Measurements from ENCODE around the gene IFNGR1. TPM values are rescaled to one million over a fixed set of nuclear protein-coding genes. Genes with fewer than 3 reads are reported as not detected.

Gene IFNGR1
- total and polyA plus RNA-seq, 2 of the 13 experiments (the other 11 are each of a cell fraction or from before 2014, with no cell fraction given) = 82.8 to 87.8 TPM

- Histone ChIP-seq H4K20me1 (ENCODE audit: insufficient read depth, low read length) (no peaks in the 10 kb centered on the region), H3K27me3 (ENCODE audit: control insufficient read depth in 1 of 2, insufficient read depth in 2 of 2, low read length in 2 of 2) (no peaks in the 10 kb centered on the region), H3K4me3 (replicated peaks in 1 of 3; ENCODE audit: insufficient read depth in 1 of 3, low read depth in 2 of 3, low read length in 3 of 3) (no peak overlapping the region), H3K9ac (ENCODE audit: insufficient read depth, low read depth, low read length) (no peak overlapping the region), H3K79me2 (ENCODE audit: insufficient read depth, low read length) (peaks cover 16% of the 10 kb centered on the region), H3K9me3 (ENCODE audit: low read length) (peaks cover 2% of the 10 kb centered on the region), H3K4me1 (ENCODE audit: insufficient read depth, low read length) (no peaks in the 10 kb centered on the region), H2AFZ (ENCODE audit: low read length) (no peak overlapping the region), H3K36me3 (replicated peaks in 1 of 2; ENCODE audit: control insufficient read depth in 1 of 2, insufficient read depth in 2 of 2, low read length in 2 of 2) (peaks cover 20 to 74% of the 10 kb centered on the region in 2 experiments), H3K4me2 (ENCODE audit: low read depth, low read length) (no peak overlapping the region), H3K27ac (ENCODE audit: extremely low read length, insufficient read depth, low read length) (no peak overlapping the region)
- in situ Hi-C loops (cut with HindIII; ENCODE audit: extremely low pct_ligation_motif_present, low pct_unique_long_range_greater_than_20kb) = no loop called here
- ChIA-PET POLR2A (no interaction called here), CTCF (ENCODE audit: low intra/inter-chr PET ratio, low total read pairs) (no interaction called here)
- WGBS (ENCODE audit: low lambda C conversion rate) = over 99% methylated on average over 2 of the region's 2 CpGs
- FAIRE-seq = no peak
- no TSS peak for BruUV-seq (replicated peaks)
- DNase-seq (ENCODE audit: low spot score) = no peak
- ATAC-seq = no peak
- TF ChIP-seq CEBPG (CRISPR knock-in tag; IDR thresholded peaks at IDR 0.05) (no peak), NKX3-1 (CRISPR knock-in tag; IDR thresholded peaks at IDR 0.05) (no peak), PHF5A (CRISPR knock-in tag; IDR thresholded peaks at IDR 0.05; ENCODE audit: low read depth, unreplicated experiment) (no peak), NRL (CRISPR knock-in tag; IDR thresholded peaks at IDR 0.05; ENCODE audit: borderline replicate concordance) (no peak), ZNF576 (CRISPR knock-in tag; IDR thresholded peaks at IDR 0.05) (no peak), ZMYM4 (CRISPR knock-in tag; IDR thresholded peaks at IDR 0.05) (no peak), MAFK (conservative IDR thresholded peaks at IDR 0.05 in 1 of 2, IDR thresholded peaks at IDR 0.05 in 1 of 2; ENCODE audit: low read length in 2 of 2) (no peak), SOX5 (CRISPR knock-in tag; IDR thresholded peaks at IDR 0.05; ENCODE audit: borderline replicate concordance) (no peak), ZBTB43 (CRISPR knock-in tag; conservative IDR thresholded peaks at IDR 0.05) (no peak), ZNF619 (CRISPR knock-in tag; IDR thresholded peaks at IDR 0.05) (no peak), ZFP36L1 (CRISPR knock-in tag; IDR thresholded peaks at IDR 0.05) (no peak), ZNF251 (CRISPR knock-in tag; IDR thresholded peaks at IDR 0.05) (no peak), BRD4 (CRISPR knock-in tag; IDR thresholded peaks at IDR 0.05) (no peak), NFIB (CRISPR knock-in tag; IDR thresholded peaks at IDR 0.05; ENCODE audit: borderline replicate concordance) (no peak)
- intact Hi-C loops (cut with micrococcal nuclease; ENCODE audit: unreplicated experiment) = loop anchor here (5.0 kb wide), 1 partner anchor 39 kb away; no protein-coding TSS in a partner anchor
Measured at GRCh38 chr6:137203256-137203655, 15.9 kb downstream of the IFNGR1 start.

Measured in HepG2 (cell line).